DND-41 (cell line): ENCODE results near the gene LRP1.
A peak's percentile ranks its signal among the peaks of the same experiment; 100 is the strongest.

Source experiments
- CTCF ChIP-seq: IDR thresholded peaks from 2 replicates; pipeline ENCODE4 v1.5.1; 2012; ENCODE audit warnings: borderline replicate concordance, low read length, moderate library complexity, mild to moderate bottlenecking; ENCODE audit not compliant: poor library complexity, severe bottlenecking; ENCODE audit errors: extremely low read depth
- EZH2 ChIP-seq: IDR thresholded peaks from 3 replicates; pipeline ENCODE4 v1.6.1; 2012; ENCODE audit warnings: borderline replicate concordance, low read depth, mild to moderate bottlenecking, moderate library complexity, low read length, inconsistent platforms; ENCODE audit not compliant: severe bottlenecking

GRCh38 chr12:57112492-57113294 lies 15.6 kb upstream of the LRP1 start:
- peak; percentile 100 for TF ChIP-seq CTCF
- TF ChIP-seq EZH2 = no peak
